Measurements from ENCODE around the gene RFXAP. TPM values are rescaled to one million over a fixed set of nuclear protein-coding genes. Genes with fewer than 3 reads are reported as not detected.

Gene RFXAP
- polyA plus RNA-seq, 1 of the 3 experiments (the other 2 are of a cell fraction): 4.1 TPM

GRCh38 chr13:36796052-36796451 lies 23.0 kb upstream of the RFXAP start:
- TF ChIP-seq, protein P1, sequence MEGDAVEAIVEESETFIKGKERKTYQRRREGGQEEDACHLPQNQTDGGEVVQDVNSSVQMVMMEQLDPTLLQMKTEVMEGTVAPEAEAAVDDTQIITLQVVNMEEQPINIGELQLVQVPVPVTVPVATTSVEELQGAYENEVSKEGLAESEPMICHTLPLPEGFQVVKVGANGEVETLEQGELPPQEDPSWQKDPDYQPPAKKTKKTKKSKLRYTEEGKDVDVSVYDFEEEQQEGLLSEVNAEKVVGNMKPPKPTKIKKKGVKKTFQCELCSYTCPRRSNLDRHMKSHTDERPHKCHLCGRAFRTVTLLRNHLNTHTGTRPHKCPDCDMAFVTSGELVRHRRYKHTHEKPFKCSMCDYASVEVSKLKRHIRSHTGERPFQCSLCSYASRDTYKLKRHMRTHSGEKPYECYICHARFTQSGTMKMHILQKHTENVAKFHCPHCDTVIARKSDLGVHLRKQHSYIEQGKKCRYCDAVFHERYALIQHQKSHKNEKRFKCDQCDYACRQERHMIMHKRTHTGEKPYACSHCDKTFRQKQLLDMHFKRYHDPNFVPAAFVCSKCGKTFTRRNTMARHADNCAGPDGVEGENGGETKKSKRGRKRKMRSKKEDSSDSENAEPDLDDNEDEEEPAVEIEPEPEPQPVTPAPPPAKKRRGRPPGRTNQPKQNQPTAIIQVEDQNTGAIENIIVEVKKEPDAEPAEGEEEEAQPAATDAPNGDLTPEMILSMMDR (IDR thresholded peaks at IDR 0.05): no peak
- no peak for TF ChIP-seq USF1 (IDR thresholded peaks at IDR 0.05; ENCODE audit: borderline replicate concordance, low read depth)
- TF ChIP-seq NFIC (IDR thresholded peaks at IDR 0.05; ENCODE audit: borderline replicate concordance): no peak
- no peak for TF ChIP-seq TEAD4 (IDR thresholded peaks at IDR 0.05; ENCODE audit: borderline replicate concordance, insufficient read depth)
- no peak for TF ChIP-seq FOXJ3 (CRISPR knock-in tag; IDR thresholded peaks at IDR 0.05)
- TF ChIP-seq RFX5 (IDR thresholded peaks at IDR 0.05; ENCODE audit: low read length): no peak
- no peak for TF ChIP-seq EZH2phosphoT487 (IDR thresholded peaks at IDR 0.05; ENCODE audit: borderline replicate concordance, low read depth)
- no peak for TF ChIP-seq MXI1 (IDR thresholded peaks at IDR 0.05; ENCODE audit: low read depth, low read length)
- TF ChIP-seq FOSL2 (IDR thresholded peaks at IDR 0.05; ENCODE audit: borderline replicate concordance, low read depth): no peak
- TF ChIP-seq TAF1 (IDR thresholded peaks at IDR 0.05; ENCODE audit: borderline replicate concordance, low read depth, low read length): no peak
- TF ChIP-seq MEF2A (IDR thresholded peaks at IDR 0.05; ENCODE audit: borderline replicate concordance, low read depth): no peak
- TF ChIP-seq RCOR1 (IDR thresholded peaks at IDR 0.05; ENCODE audit: low read length): no peak
- no peak for TF ChIP-seq POLR2AphosphoS5 (IDR thresholded peaks at IDR 0.05; ENCODE audit: low read depth, low read length)
- no peak for TF ChIP-seq GABPA (IDR thresholded peaks at IDR 0.05; ENCODE audit: low read depth)
- no peak for TF ChIP-seq NRF1 (IDR thresholded peaks at IDR 0.05; ENCODE audit: low read depth, low read length)
- TF ChIP-seq SIN3A (IDR thresholded peaks at IDR 0.05; ENCODE audit: borderline replicate concordance, low read depth, low read length): no peak
- TF ChIP-seq TCF12 (IDR thresholded peaks at IDR 0.05): no peak
- no peak for TF ChIP-seq USF2 (IDR thresholded peaks at IDR 0.05; ENCODE audit: borderline replicate concordance, low read depth, low read length)
- Histone ChIP-seq H3K4me3 (ENCODE audit: low read depth in 2 of 2, low read length in 1 of 2) (no peak overlapping the region), H3F3A (replicated peaks; ENCODE audit: insufficient read depth) (no peaks in the 10 kb centered on the region), H3K9ac (no peak overlapping the region), H4K20me1 (ENCODE audit: insufficient read depth) (no peaks in the 10 kb centered on the region), H3K9me3 (no peaks in the 10 kb centered on the region), H3K79me2 (ENCODE audit: insufficient read depth) (no peaks in the 10 kb centered on the region), H3K4me2 (no peak overlapping the region), H3K4me1 (ENCODE audit: control insufficient read depth in 1 of 2, insufficient read depth in 2 of 2, low read depth in 1 of 2, low read length in 1 of 2) (no peaks in the 10 kb centered on the region), H2AFZ (ENCODE audit: low read depth) (no peak overlapping the region), H3K9me2 (no peaks in the 10 kb centered on the region), H3K27me3 (ENCODE audit: insufficient read depth) (no peaks in the 10 kb centered on the region; the same call in 1 of the 2 replicates), H3K36me3 (replicated peaks in 1 of 2; ENCODE audit: control insufficient read depth in 1 of 2, insufficient read depth in 2 of 2, low read length in 1 of 2) (no peaks in the 10 kb centered on the region), H3K27ac (ENCODE audit: low read depth in 2 of 2, low read length in 1 of 2) (no peak overlapping the region)
- WGBS (ENCODE audit: low lambda C conversion rate): 29% methylated on average over 3 of the region's 3 CpGs
- CTCF ChIA-PET: interaction anchor here (1.0 kb wide), 1 partner anchor 22 kb away, joined by 3 read pairs; no protein-coding TSS in a partner anchor
- DNase-seq: no peak
- POLR2A ChIA-PET: no interaction called here
